ENCODE measurements around the gene ARMC3. TPM values are rescaled to one million over a fixed set of nuclear protein-coding genes. Genes with fewer than 3 reads are reported as not detected.
A peak's percentile ranks its signal among the peaks of the same experiment; 100 is the strongest.

Gene ARMC3
- total RNA-seq, 1 experiment from 2014 or later: 0.61 TPM

DNA sequence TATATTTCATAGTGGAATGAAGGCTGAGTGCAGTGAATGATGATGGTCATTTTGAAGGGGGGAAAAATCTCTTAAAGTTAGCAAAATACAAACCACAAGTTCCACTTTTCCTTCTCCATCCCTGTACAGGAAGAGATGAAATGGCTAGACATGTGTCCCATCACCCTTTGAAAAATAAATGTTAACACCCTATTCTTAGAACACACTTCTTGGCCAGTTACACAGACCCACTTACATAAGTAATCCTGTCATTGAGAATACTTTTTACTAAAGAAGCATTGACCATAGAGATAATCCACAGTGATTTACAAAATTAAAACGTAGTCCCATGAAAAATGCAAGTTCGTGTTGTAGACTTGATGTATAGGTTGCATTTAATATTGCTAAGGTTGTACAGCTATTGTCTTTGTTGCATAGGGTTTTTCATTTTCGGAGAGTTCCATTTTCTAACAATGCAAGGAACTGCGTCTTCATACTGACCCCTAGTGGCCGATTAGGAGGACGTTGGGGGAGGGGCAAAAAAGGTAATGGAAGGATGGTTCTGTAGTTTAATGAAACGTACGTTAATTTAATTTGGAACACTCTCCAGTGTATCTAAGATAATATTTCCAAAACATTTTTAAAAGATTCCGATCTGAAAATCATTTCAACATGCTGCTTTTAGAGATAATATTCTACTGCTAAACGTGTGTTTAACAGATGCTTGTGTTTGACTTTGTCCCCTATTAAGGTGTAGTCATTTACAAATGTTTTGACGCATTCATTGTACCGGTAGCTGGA lies 60.9 kb downstream of the ARMC3 start:
- CTCF ChIA-PET: interaction anchor here (0.6 to 2.2 kb wide), 10 partner anchors 11 to 995 kb away, joined by 3 to 10 read pairs (median 4); partner anchors contain the start of gene DNAJC1
- peak overlapping the region; percentile 42 for H3K4me3 Mint-ChIP-seq (ENCODE audit: unreplicated experiment)
- peaks cover 8% of the 10 kb centered on the region for H3K4me1 ChIP-seq
- intact Hi-C loops (cut with micrococcal nuclease; ENCODE audit: unreplicated experiment): loop anchor here (1.0 to 10.0 kb wide), 11 partner anchors 80 to 1000 kb away; partner anchors contain the start of genes BMI1 and PIP4K2A
- no peaks in the 10 kb centered on the region for H3K4me1 Mint-ChIP-seq (ENCODE audit: low read depth, unreplicated experiment)
- peaks cover 4% of the 10 kb centered on the region for H3K27me3 Mint-ChIP-seq (ENCODE audit: insufficient read depth, unreplicated experiment)
- no peaks in the 10 kb centered on the region for H3K36me3 ChIP-seq (ENCODE audit: control insufficient read depth, insufficient read depth, low read length)
- no peaks in the 10 kb centered on the region for H3K36me3 Mint-ChIP-seq (ENCODE audit: insufficient read depth, unreplicated experiment)
- no peaks in the 10 kb centered on the region for H3K27me3 ChIP-seq (replicated peaks; ENCODE audit: control insufficient read depth, insufficient read depth, low read length)
- no TSS peak for BruUV-seq (replicated peaks)
- H3K9me3 ChIP-seq: no peaks in the 10 kb centered on the region
- peak; percentile 57 to 79 for DNase-seq
- H3K4me3 ChIP-seq (ENCODE audit: low read depth, low read length): no peak overlapping the region
- POLR2A ChIA-PET: no interaction called here
- no peaks in the 10 kb centered on the region for H3K9me3 Mint-ChIP-seq (ENCODE audit: unreplicated experiment)
- TF ChIP-seq, protein P1, sequence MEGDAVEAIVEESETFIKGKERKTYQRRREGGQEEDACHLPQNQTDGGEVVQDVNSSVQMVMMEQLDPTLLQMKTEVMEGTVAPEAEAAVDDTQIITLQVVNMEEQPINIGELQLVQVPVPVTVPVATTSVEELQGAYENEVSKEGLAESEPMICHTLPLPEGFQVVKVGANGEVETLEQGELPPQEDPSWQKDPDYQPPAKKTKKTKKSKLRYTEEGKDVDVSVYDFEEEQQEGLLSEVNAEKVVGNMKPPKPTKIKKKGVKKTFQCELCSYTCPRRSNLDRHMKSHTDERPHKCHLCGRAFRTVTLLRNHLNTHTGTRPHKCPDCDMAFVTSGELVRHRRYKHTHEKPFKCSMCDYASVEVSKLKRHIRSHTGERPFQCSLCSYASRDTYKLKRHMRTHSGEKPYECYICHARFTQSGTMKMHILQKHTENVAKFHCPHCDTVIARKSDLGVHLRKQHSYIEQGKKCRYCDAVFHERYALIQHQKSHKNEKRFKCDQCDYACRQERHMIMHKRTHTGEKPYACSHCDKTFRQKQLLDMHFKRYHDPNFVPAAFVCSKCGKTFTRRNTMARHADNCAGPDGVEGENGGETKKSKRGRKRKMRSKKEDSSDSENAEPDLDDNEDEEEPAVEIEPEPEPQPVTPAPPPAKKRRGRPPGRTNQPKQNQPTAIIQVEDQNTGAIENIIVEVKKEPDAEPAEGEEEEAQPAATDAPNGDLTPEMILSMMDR (IDR thresholded peaks at IDR 0.05; ENCODE audit: insufficient read depth in 1 of 2, low read depth in 1 of 2, low read length in 1 of 2, severe bottlenecking in 1 of 2, unreplicated experiment in 1 of 2): peak; percentile 95 to 97
- no peak overlapping the region for H3K27ac Mint-ChIP-seq (ENCODE audit: unreplicated experiment)

DNA sequence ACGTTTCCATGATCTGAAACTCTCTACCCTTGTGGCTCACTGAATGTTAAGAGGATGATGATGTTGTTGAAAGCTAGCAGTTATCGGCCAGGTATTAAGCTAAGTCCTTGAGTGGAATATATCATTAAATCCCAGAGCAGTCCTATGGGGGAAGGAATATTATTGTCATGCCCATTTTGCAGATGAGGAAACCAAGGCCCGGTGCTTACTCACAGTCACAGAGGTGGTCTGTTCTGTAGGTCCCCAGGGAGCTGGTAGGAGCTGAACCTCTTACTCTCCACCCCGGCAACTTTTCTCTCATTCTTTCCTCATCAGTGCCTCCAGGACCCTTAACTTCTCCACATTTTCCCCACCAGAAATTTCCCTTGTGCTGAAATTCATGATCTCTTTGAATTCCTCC lies 62.6 kb downstream of the ARMC3 start:
- no TSS peak for BruUV-seq (replicated peaks)
- POLR2A ChIA-PET: no interaction called here
- H3K4me1 ChIP-seq: peaks cover 4% of the 10 kb centered on the region
- intact Hi-C loops (cut with micrococcal nuclease; ENCODE audit: unreplicated experiment): no loop called here
- CTCF ChIA-PET: no interaction called here
- Mint-ChIP-seq H3K4me3 (ENCODE audit: unreplicated experiment) (no peak overlapping the region), H3K27me3 (ENCODE audit: insufficient read depth, unreplicated experiment) (peaks cover 4% of the 10 kb centered on the region), H3K4me1 (ENCODE audit: low read depth, unreplicated experiment) (no peaks in the 10 kb centered on the region), H3K36me3 (ENCODE audit: insufficient read depth, unreplicated experiment) (no peaks in the 10 kb centered on the region), H3K9me3 (ENCODE audit: unreplicated experiment) (no peaks in the 10 kb centered on the region), H3K27ac (ENCODE audit: unreplicated experiment) (no peak overlapping the region)
- H3K4me3 ChIP-seq (ENCODE audit: low read depth, low read length): no peak overlapping the region
- TF ChIP-seq, protein P1 (IDR thresholded peaks at IDR 0.05; ENCODE audit: insufficient read depth in 1 of 2, low read depth in 1 of 2, low read length in 1 of 2, severe bottlenecking in 1 of 2, unreplicated experiment in 1 of 2): no peak
- no peaks in the 10 kb centered on the region for H3K36me3 ChIP-seq (ENCODE audit: control insufficient read depth, insufficient read depth, low read length)
- no peak for DNase-seq
- H3K27me3 ChIP-seq (replicated peaks; ENCODE audit: control insufficient read depth, insufficient read depth, low read length): no peaks in the 10 kb centered on the region
- no peaks in the 10 kb centered on the region for H3K9me3 ChIP-seq

DNA sequence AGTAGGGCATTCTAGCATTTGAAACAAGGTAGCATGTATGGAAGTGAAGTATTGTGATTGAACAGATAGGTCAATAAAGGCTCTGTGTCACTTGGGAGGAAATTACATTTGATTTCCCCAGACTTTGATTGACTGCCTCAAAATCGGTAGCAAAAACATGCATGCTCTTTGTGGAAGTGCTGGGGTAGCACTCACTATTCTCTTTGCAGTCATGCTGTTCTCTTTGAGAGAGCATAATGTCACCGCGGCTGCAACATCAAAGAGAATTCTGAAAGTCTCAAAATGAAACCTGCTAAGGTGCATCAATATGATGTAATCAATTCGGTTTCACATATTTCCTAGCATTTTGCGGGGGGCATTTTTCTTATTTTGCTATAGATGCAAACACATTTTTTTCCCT lies 64.2 kb downstream of the ARMC3 start:
- Mint-ChIP-seq H3K9me3 (ENCODE audit: unreplicated experiment) (no peaks in the 10 kb centered on the region), H3K4me3 (ENCODE audit: unreplicated experiment) (no peak overlapping the region), H3K27ac (ENCODE audit: unreplicated experiment) (no peak overlapping the region), H3K4me1 (ENCODE audit: low read depth, unreplicated experiment) (no peaks in the 10 kb centered on the region), H3K27me3 (ENCODE audit: insufficient read depth, unreplicated experiment) (peaks cover 7% of the 10 kb centered on the region), H3K36me3 (ENCODE audit: insufficient read depth, unreplicated experiment) (no peaks in the 10 kb centered on the region)
- intact Hi-C loops (cut with micrococcal nuclease; ENCODE audit: unreplicated experiment): no loop called here
- ChIA-PET CTCF (interaction anchor here (0.6 kb wide), 1 partner anchor 26 kb away, joined by 4 read pairs; no protein-coding TSS in a partner anchor), POLR2A (no interaction called here)
- DNase-seq: no peak
- Histone ChIP-seq H3K4me1 (no peaks in the 10 kb centered on the region), H3K4me3 (ENCODE audit: low read depth, low read length) (no peak overlapping the region), H3K27me3 (replicated peaks; ENCODE audit: control insufficient read depth, insufficient read depth, low read length) (0 out of 2 replicates have a peak, but pooled peaks cover 2% of the 10 kb centered on the region), H3K9me3 (no peaks in the 10 kb centered on the region), H3K36me3 (ENCODE audit: control insufficient read depth, insufficient read depth, low read length) (no peaks in the 10 kb centered on the region)
- TF ChIP-seq, protein P1 (IDR thresholded peaks at IDR 0.05; ENCODE audit: insufficient read depth in 1 of 2, low read depth in 1 of 2, low read length in 1 of 2, severe bottlenecking in 1 of 2, unreplicated experiment in 1 of 2): no peak
- BruUV-seq (replicated peaks): no TSS peak
